Measurements from ENCODE around the gene XCL2. TPM values are rescaled to one million over a fixed set of nuclear protein-coding genes. Genes with fewer than 3 reads are reported as not detected.

Gene XCL2
- total RNA-seq, 1 donor from 2014 or later = not detected

DNA sequence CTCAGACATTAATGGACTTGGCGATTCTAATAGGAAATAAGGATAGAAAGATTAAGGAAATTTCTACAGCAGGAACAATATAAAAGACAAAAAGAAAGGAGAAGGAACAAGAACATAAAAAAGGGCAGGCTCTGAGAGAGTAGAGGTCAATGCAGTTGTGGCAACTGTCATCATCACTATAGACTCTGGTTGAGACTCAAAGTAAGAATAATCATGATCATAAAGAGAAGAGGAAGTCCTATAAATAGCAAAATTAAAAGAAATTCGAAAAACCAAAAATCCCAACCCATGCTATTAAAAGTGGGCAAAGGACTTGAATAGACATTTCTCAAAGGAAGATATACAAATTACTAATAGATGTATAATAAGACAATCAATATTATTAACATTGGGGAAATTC, 18.2 kb upstream of the XCL2 start:
- H3K4me3 ChIP-seq (ENCODE audit: low read depth, low read length) = no peak overlapping the region
- H3K27me3 ChIP-seq (ENCODE audit: control insufficient read depth, insufficient read depth, low read length) = no peaks in the 10 kb centered on the region
- TF ChIP-seq, protein P1, sequence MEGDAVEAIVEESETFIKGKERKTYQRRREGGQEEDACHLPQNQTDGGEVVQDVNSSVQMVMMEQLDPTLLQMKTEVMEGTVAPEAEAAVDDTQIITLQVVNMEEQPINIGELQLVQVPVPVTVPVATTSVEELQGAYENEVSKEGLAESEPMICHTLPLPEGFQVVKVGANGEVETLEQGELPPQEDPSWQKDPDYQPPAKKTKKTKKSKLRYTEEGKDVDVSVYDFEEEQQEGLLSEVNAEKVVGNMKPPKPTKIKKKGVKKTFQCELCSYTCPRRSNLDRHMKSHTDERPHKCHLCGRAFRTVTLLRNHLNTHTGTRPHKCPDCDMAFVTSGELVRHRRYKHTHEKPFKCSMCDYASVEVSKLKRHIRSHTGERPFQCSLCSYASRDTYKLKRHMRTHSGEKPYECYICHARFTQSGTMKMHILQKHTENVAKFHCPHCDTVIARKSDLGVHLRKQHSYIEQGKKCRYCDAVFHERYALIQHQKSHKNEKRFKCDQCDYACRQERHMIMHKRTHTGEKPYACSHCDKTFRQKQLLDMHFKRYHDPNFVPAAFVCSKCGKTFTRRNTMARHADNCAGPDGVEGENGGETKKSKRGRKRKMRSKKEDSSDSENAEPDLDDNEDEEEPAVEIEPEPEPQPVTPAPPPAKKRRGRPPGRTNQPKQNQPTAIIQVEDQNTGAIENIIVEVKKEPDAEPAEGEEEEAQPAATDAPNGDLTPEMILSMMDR (IDR thresholded peaks at IDR 0.05; ENCODE audit: insufficient read depth, low read length, poor library complexity, severe bottlenecking) = no peak
- no peaks in the 10 kb centered on the region for H3K36me3 ChIP-seq (ENCODE audit: control insufficient read depth, insufficient read depth, low read length)
- no peak for DNase-seq (ENCODE audit: low read depth)

DNA sequence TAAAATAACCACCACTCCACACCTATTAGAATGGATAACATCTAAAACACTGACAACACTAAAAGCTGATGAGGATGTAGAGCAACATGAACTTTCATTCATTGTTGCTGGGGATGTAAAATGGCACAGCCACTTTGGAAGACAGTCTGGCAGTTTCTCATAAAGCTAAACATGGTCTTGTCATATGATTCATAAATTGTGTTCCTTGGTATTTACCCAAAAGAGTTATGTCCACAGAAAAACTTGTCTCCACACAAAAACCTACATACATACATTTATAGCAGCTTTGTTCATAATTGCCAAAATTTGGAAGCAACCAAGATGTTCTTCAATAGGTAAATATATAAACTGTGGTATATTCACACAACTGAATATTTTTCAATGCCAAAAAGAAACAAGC, 16.6 kb upstream of the XCL2 start:
- no peaks in the 10 kb centered on the region for H3K27me3 ChIP-seq (ENCODE audit: control insufficient read depth, insufficient read depth, low read length)
- no peak for DNase-seq (ENCODE audit: low read depth)
- TF ChIP-seq, protein P1 (IDR thresholded peaks at IDR 0.05; ENCODE audit: insufficient read depth, low read length, poor library complexity, severe bottlenecking) = no peak
- H3K36me3 ChIP-seq (ENCODE audit: control insufficient read depth, insufficient read depth, low read length) = no peaks in the 10 kb centered on the region
- no peak overlapping the region for H3K4me3 ChIP-seq (ENCODE audit: low read depth, low read length)

DNA sequence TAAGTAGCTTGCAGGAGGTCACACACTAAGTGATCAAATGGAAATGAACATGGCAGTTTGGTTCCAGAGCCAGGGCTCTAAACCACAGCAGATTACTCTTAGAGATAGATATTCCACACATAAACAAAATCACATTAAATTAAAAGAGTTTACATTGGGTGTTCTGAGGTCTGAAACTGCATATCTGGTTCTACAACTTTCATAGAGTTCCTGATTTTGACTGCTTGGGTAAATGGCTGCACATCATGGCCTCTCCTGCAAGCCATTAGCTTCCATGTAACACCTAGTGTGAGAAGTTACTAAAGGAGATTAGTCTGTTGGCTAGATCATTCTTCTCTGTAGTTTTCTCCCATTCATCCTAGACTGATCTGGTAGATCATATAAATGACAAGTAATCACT, 12.8 kb upstream of the XCL2 start:
- Histone ChIP-seq H3K4me3 (ENCODE audit: low read depth, low read length) (no peak overlapping the region), H3K36me3 (ENCODE audit: control insufficient read depth, insufficient read depth, low read length) (no peaks in the 10 kb centered on the region), H3K27me3 (ENCODE audit: control insufficient read depth, insufficient read depth, low read length) (no peaks in the 10 kb centered on the region)
- TF ChIP-seq, protein P1 (IDR thresholded peaks at IDR 0.05; ENCODE audit: insufficient read depth, low read length, poor library complexity, severe bottlenecking) = no peak
- DNase-seq (ENCODE audit: low read depth) = no peak

DNA sequence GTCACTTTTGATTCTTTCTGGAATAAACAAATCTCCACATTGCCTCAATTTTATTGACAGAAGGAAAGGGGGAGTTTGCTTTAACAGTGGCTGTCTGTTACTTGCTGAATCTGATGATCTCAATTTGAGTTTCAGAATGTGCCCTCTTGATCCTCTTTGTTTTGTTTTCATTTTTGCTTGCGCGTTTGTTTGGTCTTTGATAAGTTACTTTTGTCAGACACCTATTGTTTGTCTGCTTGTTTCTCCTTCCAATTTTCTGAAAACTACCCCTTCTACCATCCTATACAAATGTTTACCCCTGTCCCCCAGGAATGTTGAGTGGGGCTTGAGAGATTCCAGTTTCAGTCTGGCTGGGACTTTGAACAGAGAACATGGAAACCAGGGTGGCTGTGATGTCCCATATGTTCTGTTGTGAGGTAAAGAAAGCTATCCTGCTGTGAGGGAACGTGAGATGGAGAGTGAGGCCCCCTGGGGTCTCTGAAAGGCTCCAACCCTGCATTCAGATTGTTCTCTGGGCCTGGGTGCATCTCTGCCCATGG, 11.8 kb upstream of the XCL2 start:
- H3K27me3 ChIP-seq (ENCODE audit: control insufficient read depth, insufficient read depth, low read length) = no peaks in the 10 kb centered on the region
- H3K4me3 ChIP-seq (ENCODE audit: low read depth, low read length) = no peak overlapping the region
- DNase-seq (ENCODE audit: low read depth) = no peak
- TF ChIP-seq, protein P1 (IDR thresholded peaks at IDR 0.05; ENCODE audit: insufficient read depth, low read length, poor library complexity, severe bottlenecking) = no peak
- H3K36me3 ChIP-seq (ENCODE audit: control insufficient read depth, insufficient read depth, low read length) = no peaks in the 10 kb centered on the region

DNA sequence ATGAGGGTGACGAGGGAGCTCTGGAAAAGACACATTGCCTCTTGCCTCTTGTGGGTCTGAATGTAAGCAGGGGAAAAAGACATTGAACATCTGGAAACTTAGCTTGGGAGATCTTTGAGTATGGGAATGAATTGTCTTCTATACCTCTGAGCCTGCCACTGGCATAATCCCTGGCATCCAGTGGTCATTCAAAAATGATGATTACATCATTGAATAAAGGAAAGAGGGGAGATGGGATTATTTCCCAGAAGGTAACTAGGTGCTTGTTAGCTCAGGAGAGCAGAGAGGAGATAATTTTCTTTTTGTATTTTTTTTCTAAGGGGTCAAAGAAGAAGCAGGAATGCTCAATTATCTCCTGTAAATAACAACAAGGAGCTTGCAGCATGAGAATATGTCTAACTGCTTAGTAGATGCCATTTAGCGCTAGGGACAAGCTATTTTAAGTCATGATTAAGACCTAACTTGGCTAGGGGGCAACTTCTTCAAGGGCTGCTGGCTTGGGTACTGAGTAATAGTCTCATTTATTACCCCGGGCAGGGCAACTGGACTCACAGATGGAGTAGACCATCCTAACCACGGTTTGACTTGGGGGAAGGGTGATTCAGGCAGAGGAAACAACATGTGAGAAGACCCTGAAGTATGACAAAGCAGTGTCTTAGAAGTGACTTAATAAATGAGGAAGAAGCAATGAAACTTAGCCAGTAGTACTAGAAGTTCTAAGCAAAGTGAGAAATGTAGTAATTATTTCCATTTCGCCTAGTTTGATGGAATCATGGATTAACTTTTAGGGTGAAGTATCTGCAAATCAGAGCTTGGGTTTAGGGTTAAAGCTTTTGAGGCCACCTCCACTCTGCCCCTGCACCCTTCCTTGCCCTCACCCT, 11.0 kb upstream of the XCL2 start:
- DNase-seq (ENCODE audit: low read depth) = no peak

More for the DNA sequence above, 11.0 kb upstream of the XCL2 start:
- H3K36me3 ChIP-seq (ENCODE audit: control insufficient read depth, insufficient read depth, low read length) = no peaks in the 10 kb centered on the region
- TF ChIP-seq, protein P1 (IDR thresholded peaks at IDR 0.05; ENCODE audit: insufficient read depth, low read length, poor library complexity, severe bottlenecking) = no peak
- H3K4me3 ChIP-seq (ENCODE audit: low read depth, low read length) = no peak overlapping the region
- no peaks in the 10 kb centered on the region for H3K27me3 ChIP-seq (ENCODE audit: control insufficient read depth, insufficient read depth, low read length)
